WTC11 (cell line): Measurements from ENCODE around the gene MTARC1. TPM values are rescaled to one million over a fixed set of nuclear protein-coding genes. Genes with fewer than 3 reads are reported as not detected.
A peak's percentile ranks its signal among the peaks of the same experiment; 100 is the strongest.

Experiments
- ATAC-seq: fragments of 200-7000 bp; cut with Tn5 transposase; 2 replicates; pipeline ENCODE4 v1.10.0; 2021; ENCODE audit warnings: mild to moderate bottlenecking, moderate library complexity
- CTCF ChIA-PET: fragments of 300-600 bp; sonication (Branson Sonifier 250); formaldehyde crosslinking; loops from one replicate; lab custom pipeline; 2021; ENCODE audit warnings: antibody characterized with exemption; lab: Charles Lee
- POLR2A ChIA-PET: fragments of 350-600 bp; sonication (Branson Sonifier 250); formaldehyde crosslinking; loops from one replicate; lab custom pipeline; 2021; ENCODE audit warnings: antibody characterized with exemption; lab: Charles Lee
- DNase-seq: peaks from one replicate; pipeline ENCODE4 v3.0.0; 2021; ENCODE audit warnings: low spot score
- H3K27ac Mint-ChIP-seq: 2 replicates; pipeline ENCODE4 v1.8.0; 2021; ENCODE audit warnings: mixed read lengths
- H3K27me3 Mint-ChIP-seq: 2 replicates; pipeline ENCODE4 v1.8.0; 2021; ENCODE audit warnings: low read depth, mild to moderate bottlenecking, moderate library complexity, mixed read lengths
- H3K36me3 Mint-ChIP-seq: 2 replicates; pipeline ENCODE4 v1.8.0; 2021; ENCODE audit warnings: mixed read lengths
- H3K4me1 Mint-ChIP-seq: 2 replicates; pipeline ENCODE4 v1.8.0; 2022; ENCODE audit warnings: mixed read lengths
- H3K4me3 Mint-ChIP-seq: 2 replicates; pipeline ENCODE4 v1.8.0; 2021; ENCODE audit warnings: mild to moderate bottlenecking, moderate library complexity, mixed read lengths
- H3K9me3 Mint-ChIP-seq: 2 replicates; pipeline ENCODE4 v1.8.0; 2021; ENCODE audit warnings: mixed read lengths
- ATF1 ChIP-seq: sonication (generic); formaldehyde crosslinking; IDR thresholded peaks from 2 replicates; pipeline ENCODE4 v1.8.1; 2023; ENCODE audit warnings: mild to moderate bottlenecking, moderate library complexity, missing genetic modification reagents
- CREB1 ChIP-seq: sonication (generic); formaldehyde crosslinking; IDR thresholded peaks from 2 replicates; pipeline ENCODE4 v1.8.0; 2023; ENCODE audit warnings: mild to moderate bottlenecking, missing genetic modification reagents
- ETV6 ChIP-seq: sonication (generic); formaldehyde crosslinking; IDR thresholded peaks from 2 replicates; pipeline ENCODE4 v1.8.1; 2022; ENCODE audit warnings: mild to moderate bottlenecking, missing genetic modification reagents
- FOXK1 ChIP-seq: sonication (generic); formaldehyde crosslinking; IDR thresholded peaks from 2 replicates; pipeline ENCODE4 v1.8.0; 2022; ENCODE audit warnings: mild to moderate bottlenecking, moderate library complexity, missing genetic modification reagents
- HMGA2 ChIP-seq: fragments of 250-450 bp; sonication (Bioruptor Pico); IDR thresholded peaks from 2 replicates; pipeline ENCODE4 v1.4.0; 2021; ENCODE audit warnings: mild to moderate bottlenecking, moderate library complexity
- JAZF1 ChIP-seq: fragments of 250-450 bp; sonication (Bioruptor Pico); IDR thresholded peaks from 2 replicates; pipeline ENCODE4 v1.9.0; 2021; ENCODE audit warnings: moderate library complexity, mild to moderate bottlenecking, inconsistent platforms
- NFYB ChIP-seq: sonication (generic); formaldehyde crosslinking; conservative IDR thresholded peaks from 2 replicates; pipeline ENCODE4 v1.8.0; 2022; ENCODE audit warnings: low read depth, missing genetic modification reagents
- NR1H2 ChIP-seq: sonication (generic); formaldehyde crosslinking; IDR thresholded peaks from 2 replicates; pipeline ENCODE4 v1.9.0; 2021; ENCODE audit warnings: mild to moderate bottlenecking, moderate library complexity, missing genetic modification reagents
- ZNF317 ChIP-seq: sonication (generic); formaldehyde crosslinking; IDR thresholded peaks from 2 replicates; pipeline ENCODE4 v1.8.1; 2023; ENCODE audit warnings: low read depth, mild to moderate bottlenecking, moderate library complexity, missing genetic modification reagents, borderline replicate concordance
- total RNA-seq: library from RNA; stranded (reverse); gene quantifications from 3 replicates; pipeline ENCODE4 v1.2.3, GENCODE V29; 2021
- TF ChIP-seq, protein P1 (sequence below): sonication (generic); formaldehyde crosslinking; IDR thresholded peaks from 2 replicates; pipeline ENCODE4 v1.8.1; 2022; ENCODE audit warnings: low read depth, missing genetic modification reagents, borderline replicate concordance
- TF ChIP-seq, protein P2 (sequence below): fragments of 200-600 bp; IDR thresholded peaks from 2 replicates; pipeline ENCODE4 v1.8.0; 2022; ENCODE audit warnings: antibody characterized with exemption
- TF ChIP-seq, protein P3 (sequence below): sonication (generic); formaldehyde crosslinking; IDR thresholded peaks from 2 replicates; pipeline ENCODE4 v1.8.0; 2022; ENCODE audit warnings: mild to moderate bottlenecking, missing genetic modification reagents
- TF ChIP-seq, protein P4 (sequence below): sonication (generic); formaldehyde crosslinking; IDR thresholded peaks from 2 replicates; pipeline ENCODE4 v1.8.0; 2023; ENCODE audit warnings: missing genetic modification reagents, mild to moderate bottlenecking, borderline replicate concordance
- TF ChIP-seq, protein P5 (sequence below): sonication (generic); formaldehyde crosslinking; IDR thresholded peaks from 2 replicates; pipeline ENCODE4 v1.8.1; 2023; ENCODE audit warnings: mild to moderate bottlenecking, missing genetic modification reagents

Gene MTARC1
- total RNA-seq, 1 experiment from 2014 or later = 25.8 TPM

DNA sequence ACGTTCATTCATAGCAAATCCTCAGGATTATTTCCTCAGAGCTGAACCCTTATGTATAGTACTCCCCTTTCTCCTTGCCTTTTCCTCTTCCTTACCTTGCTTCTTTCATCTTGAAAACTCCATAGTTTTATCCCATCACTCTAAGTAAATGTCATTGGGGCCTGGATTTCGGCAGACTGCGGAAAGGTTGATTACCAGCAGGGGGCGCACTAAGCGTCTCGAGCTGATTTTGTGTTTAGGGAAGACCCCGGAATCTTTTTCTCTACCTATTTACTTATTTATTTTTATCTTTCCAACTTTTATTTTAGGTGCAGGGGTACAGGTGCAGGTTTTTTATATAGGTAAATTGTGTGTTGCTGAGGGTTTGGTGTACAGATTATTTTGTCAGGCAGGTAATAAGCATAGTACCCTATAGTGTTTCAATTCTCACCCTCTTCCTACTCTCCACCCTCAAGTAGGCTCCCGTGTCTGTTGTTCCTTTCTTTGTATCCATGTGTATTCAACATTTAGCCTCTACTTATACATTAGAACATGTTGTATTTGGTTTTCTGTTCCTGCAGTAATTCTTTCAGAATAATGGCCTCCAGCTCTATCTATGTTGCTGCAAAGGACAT, 11.4 kb upstream of the MTARC1 start:
- no peaks in the 10 kb centered on the region for H3K27me3 Mint-ChIP-seq
- no peak overlapping the region for H3K4me3 Mint-ChIP-seq
- H3K27ac Mint-ChIP-seq = no peak overlapping the region
- H3K9me3 Mint-ChIP-seq = no peaks in the 10 kb centered on the region
- H3K36me3 Mint-ChIP-seq = peaks cover 1% of the 10 kb centered on the region; the same call in 1 of the 2 replicates
- CTCF ChIA-PET = interaction anchor here (0.6 to 2.6 kb wide), 35 partner anchors 8 to 561 kb away, joined by 3 to 78 read pairs (median 4); partner anchors contain the start of genes MTARC1 and MTARC2
- peak; percentile 19; the same call in 1 of the 2 replicates for ATAC-seq
- POLR2A ChIA-PET = interaction anchor here (0.6 to 0.7 kb wide), 2 partner anchors 42 to 97 kb away, joined by 3 to 4 read pairs; no protein-coding TSS in a partner anchor
- H3K4me1 Mint-ChIP-seq = peaks cover 14% of the 10 kb centered on the region
- no peak for TF ChIP-seq FOXK1 (CRISPR knock-in tag)
- TF ChIP-seq, protein P1, sequence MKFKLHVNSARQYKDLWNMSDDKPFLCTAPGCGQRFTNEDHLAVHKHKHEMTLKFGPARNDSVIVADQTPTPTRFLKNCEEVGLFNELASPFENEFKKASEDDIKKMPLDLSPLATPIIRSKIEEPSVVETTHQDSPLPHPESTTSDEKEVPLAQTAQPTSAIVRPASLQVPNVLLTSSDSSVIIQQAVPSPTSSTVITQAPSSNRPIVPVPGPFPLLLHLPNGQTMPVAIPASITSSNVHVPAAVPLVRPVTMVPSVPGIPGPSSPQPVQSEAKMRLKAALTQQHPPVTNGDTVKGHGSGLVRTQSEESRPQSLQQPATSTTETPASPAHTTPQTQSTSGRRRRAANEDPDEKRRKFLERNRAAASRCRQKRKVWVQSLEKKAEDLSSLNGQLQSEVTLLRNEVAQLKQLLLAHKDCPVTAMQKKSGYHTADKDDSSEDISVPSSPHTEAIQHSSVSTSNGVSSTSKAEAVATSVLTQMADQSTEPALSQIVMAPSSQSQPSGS = no peak
- TF ChIP-seq CREB1 (CRISPR knock-in tag) = no peak
- TF ChIP-seq, protein P2, sequence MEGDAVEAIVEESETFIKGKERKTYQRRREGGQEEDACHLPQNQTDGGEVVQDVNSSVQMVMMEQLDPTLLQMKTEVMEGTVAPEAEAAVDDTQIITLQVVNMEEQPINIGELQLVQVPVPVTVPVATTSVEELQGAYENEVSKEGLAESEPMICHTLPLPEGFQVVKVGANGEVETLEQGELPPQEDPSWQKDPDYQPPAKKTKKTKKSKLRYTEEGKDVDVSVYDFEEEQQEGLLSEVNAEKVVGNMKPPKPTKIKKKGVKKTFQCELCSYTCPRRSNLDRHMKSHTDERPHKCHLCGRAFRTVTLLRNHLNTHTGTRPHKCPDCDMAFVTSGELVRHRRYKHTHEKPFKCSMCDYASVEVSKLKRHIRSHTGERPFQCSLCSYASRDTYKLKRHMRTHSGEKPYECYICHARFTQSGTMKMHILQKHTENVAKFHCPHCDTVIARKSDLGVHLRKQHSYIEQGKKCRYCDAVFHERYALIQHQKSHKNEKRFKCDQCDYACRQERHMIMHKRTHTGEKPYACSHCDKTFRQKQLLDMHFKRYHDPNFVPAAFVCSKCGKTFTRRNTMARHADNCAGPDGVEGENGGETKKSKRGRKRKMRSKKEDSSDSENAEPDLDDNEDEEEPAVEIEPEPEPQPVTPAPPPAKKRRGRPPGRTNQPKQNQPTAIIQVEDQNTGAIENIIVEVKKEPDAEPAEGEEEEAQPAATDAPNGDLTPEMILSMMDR = peak; percentile 75
- TF ChIP-seq, protein P3, sequence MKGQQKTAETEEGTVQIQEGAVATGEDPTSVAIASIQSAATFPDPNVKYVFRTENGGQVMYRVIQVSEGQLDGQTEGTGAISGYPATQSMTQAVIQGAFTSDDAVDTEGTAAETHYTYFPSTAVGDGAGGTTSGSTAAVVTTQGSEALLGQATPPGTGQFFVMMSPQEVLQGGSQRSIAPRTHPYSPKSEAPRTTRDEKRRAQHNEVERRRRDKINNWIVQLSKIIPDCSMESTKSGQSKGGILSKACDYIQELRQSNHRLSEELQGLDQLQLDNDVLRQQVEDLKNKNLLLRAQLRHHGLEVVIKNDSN (CRISPR knock-in tag) = no peak
- no peak for TF ChIP-seq NR1H2 (CRISPR knock-in tag)
- peak; percentile 72 for DNase-seq

DNA sequence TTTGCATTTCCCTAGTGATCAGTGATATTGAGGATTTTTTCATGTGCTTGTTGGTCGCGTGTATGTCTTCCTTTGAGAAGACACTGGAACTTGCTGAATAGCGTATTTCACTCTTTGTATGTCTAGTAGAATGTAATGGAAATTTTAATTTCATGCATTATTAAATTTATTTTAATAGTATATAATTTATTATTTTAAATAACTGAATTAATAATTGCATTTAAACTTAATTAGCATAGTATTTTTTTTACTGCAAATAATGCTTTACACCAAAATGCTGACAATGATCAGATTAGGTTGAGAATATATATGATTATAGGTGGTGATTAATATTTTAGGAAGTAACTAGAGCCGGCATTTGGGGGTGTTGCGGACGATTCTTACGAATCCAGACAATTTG, 10.5 kb upstream of the MTARC1 start:
- ChIA-PET CTCF (interaction anchor here (0.9 to 2.6 kb wide), 42 partner anchors 7 to 586 kb away, joined by 3 to 78 read pairs (median 4); partner anchors contain the start of genes MTARC1 and MTARC2), POLR2A (no interaction called here)
- ATAC-seq (no peak), DNase-seq (no peak)
- Mint-ChIP-seq H3K4me3 (no peak overlapping the region), H3K27ac (no peak overlapping the region), H3K27me3 (no peaks in the 10 kb centered on the region), H3K9me3 (no peaks in the 10 kb centered on the region), H3K4me1 (peaks cover 14% of the 10 kb centered on the region), H3K36me3 (no peaks in the 10 kb centered on the region)
- no peak for TF ChIP-seq JAZF1 (CRISPR knock-in tag)
- TF ChIP-seq, protein P4, sequence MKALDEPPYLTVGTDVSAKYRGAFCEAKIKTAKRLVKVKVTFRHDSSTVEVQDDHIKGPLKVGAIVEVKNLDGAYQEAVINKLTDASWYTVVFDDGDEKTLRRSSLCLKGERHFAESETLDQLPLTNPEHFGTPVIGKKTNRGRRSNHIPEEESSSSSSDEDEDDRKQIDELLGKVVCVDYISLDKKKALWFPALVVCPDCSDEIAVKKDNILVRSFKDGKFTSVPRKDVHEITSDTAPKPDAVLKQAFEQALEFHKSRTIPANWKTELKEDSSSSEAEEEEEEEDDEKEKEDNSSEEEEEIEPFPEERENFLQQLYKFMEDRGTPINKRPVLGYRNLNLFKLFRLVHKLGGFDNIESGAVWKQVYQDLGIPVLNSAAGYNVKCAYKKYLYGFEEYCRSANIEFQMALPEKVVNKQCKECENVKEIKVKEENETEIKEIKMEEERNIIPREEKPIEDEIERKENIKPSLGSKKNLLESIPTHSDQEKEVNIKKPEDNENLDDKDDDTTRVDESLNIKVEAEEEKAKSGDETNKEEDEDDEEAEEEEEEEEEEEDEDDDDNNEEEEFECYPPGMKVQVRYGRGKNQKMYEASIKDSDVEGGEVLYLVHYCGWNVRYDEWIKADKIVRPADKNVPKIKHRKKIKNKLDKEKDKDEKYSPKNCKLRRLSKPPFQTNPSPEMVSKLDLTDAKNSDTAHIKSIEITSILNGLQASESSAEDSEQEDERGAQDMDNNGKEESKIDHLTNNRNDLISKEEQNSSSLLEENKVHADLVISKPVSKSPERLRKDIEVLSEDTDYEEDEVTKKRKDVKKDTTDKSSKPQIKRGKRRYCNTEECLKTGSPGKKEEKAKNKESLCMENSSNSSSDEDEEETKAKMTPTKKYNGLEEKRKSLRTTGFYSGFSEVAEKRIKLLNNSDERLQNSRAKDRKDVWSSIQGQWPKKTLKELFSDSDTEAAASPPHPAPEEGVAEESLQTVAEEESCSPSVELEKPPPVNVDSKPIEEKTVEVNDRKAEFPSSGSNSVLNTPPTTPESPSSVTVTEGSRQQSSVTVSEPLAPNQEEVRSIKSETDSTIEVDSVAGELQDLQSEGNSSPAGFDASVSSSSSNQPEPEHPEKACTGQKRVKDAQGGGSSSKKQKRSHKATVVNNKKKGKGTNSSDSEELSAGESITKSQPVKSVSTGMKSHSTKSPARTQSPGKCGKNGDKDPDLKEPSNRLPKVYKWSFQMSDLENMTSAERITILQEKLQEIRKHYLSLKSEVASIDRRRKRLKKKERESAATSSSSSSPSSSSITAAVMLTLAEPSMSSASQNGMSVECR (CRISPR knock-in tag) = no peak
- peak; percentile 95 for TF ChIP-seq HMGA2 (CRISPR knock-in tag)
- no peak for TF ChIP-seq NFYB (CRISPR knock-in tag)
- no peak for TF ChIP-seq ETV6 (CRISPR knock-in tag)
- no peak for TF ChIP-seq ATF1
- TF ChIP-seq, protein P5, sequence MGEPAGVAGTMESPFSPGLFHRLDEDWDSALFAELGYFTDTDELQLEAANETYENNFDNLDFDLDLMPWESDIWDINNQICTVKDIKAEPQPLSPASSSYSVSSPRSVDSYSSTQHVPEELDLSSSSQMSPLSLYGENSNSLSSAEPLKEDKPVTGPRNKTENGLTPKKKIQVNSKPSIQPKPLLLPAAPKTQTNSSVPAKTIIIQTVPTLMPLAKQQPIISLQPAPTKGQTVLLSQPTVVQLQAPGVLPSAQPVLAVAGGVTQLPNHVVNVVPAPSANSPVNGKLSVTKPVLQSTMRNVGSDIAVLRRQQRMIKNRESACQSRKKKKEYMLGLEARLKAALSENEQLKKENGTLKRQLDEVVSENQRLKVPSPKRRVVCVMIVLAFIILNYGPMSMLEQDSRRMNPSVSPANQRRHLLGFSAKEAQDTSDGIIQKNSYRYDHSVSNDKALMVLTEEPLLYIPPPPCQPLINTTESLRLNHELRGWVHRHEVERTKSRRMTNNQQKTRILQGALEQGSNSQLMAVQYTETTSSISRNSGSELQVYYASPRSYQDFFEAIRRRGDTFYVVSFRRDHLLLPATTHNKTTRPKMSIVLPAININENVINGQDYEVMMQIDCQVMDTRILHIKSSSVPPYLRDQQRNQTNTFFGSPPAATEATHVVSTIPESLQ (CRISPR knock-in tag) = no peak
- TF ChIP-seq ZNF317 = no peak
